Urothelium cell line (cell line): ENCODE data around the gene TROAP.
A peak's percentile ranks its signal among the peaks of the same experiment; 100 is the strongest.
"Not testable (repeated sequence)": the region's sequence is repeated elsewhere in the genome, so short reads cannot be mapped to it uniquely, and the experiment has no call there.

Experiments
- DNase-seq: peaks from one replicate; pipeline ENCODE4 v3.0.0; 2011; ENCODE audit warnings: low spot score, mixed read lengths
- FAIRE-seq: peaks from 2 replicates; lab custom pipeline; 2011; peaks lifted over from hg19 to GRCh38; lab: Jason Lieb, UNC

The TROAP gene

GRCh38 chr12:49294804-49295081 is 28.3 kb upstream of the TROAP start:
- FAIRE-seq (no peak), DNase-seq (no peak)

- DNase-seq (no peak), FAIRE-seq (no peak)
Observed at GRCh38 chr12:49295082-49295936, 27.7 kb upstream of the TROAP start, which contains the start of gene PRPH. TSS of gene PRPH (plus strand) at chr12:49295147. CDS start at chr12:49295201, 54 bp downstream.

GRCh38 chr12:49296034-49296835 is 26.8 kb upstream of the TROAP start:
- no peak for DNase-seq

GRCh38 chr12:49296836-49297694 is 26.0 kb upstream of the TROAP start:
- FAIRE-seq, result no peak
- peak; percentile 70 for DNase-seq

More at GRCh38 chr12:49296034-49296835, 26.8 kb upstream of the TROAP start:
- no peak for FAIRE-seq

- DNase-seq (no peak), FAIRE-seq (no peak)
Observed at GRCh38 chr12:49297695-49298060, 25.4 kb upstream of the TROAP start.

- no peak for FAIRE-seq
- no peak for DNase-seq
Observed at GRCh38 chr12:49298160-49298559, 24.9 kb upstream of the TROAP start.

GRCh38 chr12:49301760-49302159 is 21.3 kb upstream of the TROAP start:
- DNase-seq (no peak), FAIRE-seq (no peak)

- DNase-seq (no peak), FAIRE-seq (no peak)
Observed at GRCh38 chr12:49304161-49304560, 18.9 kb upstream of the TROAP start.

- FAIRE-seq (no peak), DNase-seq (no peak)
Observed at GRCh38 chr12:49305762-49306510, 17.1 kb upstream of the TROAP start.

GRCh38 chr12:49309386-49309785 is 13.7 kb upstream of the TROAP start:
- DNase-seq, result no peak
- no peak for FAIRE-seq

- FAIRE-seq, DNase-seq: not testable (repeated sequence)
Observed at GRCh38 chr12:49310451-49311000, 12.5 kb upstream of the TROAP start.

GRCh38 chr12:49314811-49315210 is 8.2 kb upstream of the TROAP start:
- no peak for DNase-seq
- no peak for FAIRE-seq

GRCh38 chr12:49317118-49317517 is 5.9 kb upstream of the TROAP start:
- FAIRE-seq, DNase-seq: not testable (repeated sequence)

GRCh38 chr12:49320411-49321103 is 2.5 kb upstream of the TROAP start:
- not testable (repeated sequence) for FAIRE-seq, DNase-seq

- no peak for DNase-seq
- FAIRE-seq, result no peak
Observed at GRCh38 chr12:49322367-49322707, 718 bp upstream of the TROAP start.

GRCh38 chr12:49323524-49324097 is 556 bp downstream of the TROAP start:
- no peak for DNase-seq
- FAIRE-seq, result no peak

- FAIRE-seq (no peak), DNase-seq (no peak)
Observed at GRCh38 chr12:49325606-49326005, 2.6 kb downstream of the TROAP start.

GRCh38 chr12:49327368-49327767 is 4.3 kb downstream of the TROAP start:
- DNase-seq (no peak), FAIRE-seq (no peak)

GRCh38 chr12:49327887-49328286 is 4.8 kb downstream of the TROAP start:
- DNase-seq, result no peak

More at GRCh38 chr12:49327887-49328286, 4.8 kb downstream of the TROAP start:
- no peak for FAIRE-seq
